ENCODE data around the gene JAML.

GRCh38 chr11:118175993-118176777, 48.6 kb downstream of the JAML start, which contains the start of gene SCN2B:
- no peak for TF ChIP-seq CTCF (IDR thresholded peaks at IDR 0.05; ENCODE audit: poor library complexity, severe bottlenecking)
- TF ChIP-seq POLR2AphosphoS5 (IDR thresholded peaks at IDR 0.05) = no peak
- TF ChIP-seq EP300 (conservative IDR thresholded peaks at IDR 0.05; ENCODE audit: poor library complexity, severe bottlenecking) = no peak
- TF ChIP-seq MXI1 (conservative IDR thresholded peaks at IDR 0.05; ENCODE audit: poor library complexity, severe bottlenecking) = peak; percentile 47
- TF ChIP-seq TAF1 (IDR thresholded peaks at IDR 0.05; ENCODE audit: low read depth) = peak; percentile 14

Measured in neural cell (in vitro differentiated cells).